Trophoblast cell (in vitro differentiated cells and primary cell): ENCODE measurements around the gene PTPRN.

ENCODE experiments used
- DNase-seq, 2 donors: peaks; one replicate each; pipeline ENCODE4 v3.0.0-alpha.2; 2016
- H2AFZ ChIP-seq: 2 replicates; pipeline ENCODE4 v1.6.1; 2013; ENCODE audit warnings: low read length, moderate library complexity, mild to moderate bottlenecking; ENCODE audit not compliant: insufficient read depth, poor library complexity
- H2AK5ac ChIP-seq: 2 replicates; pipeline ENCODE4 v1.6.1; 2013; ENCODE audit warnings: mild to moderate bottlenecking, low read length
- H2BK120ac ChIP-seq: 2 replicates; pipeline ENCODE4 v1.6.1; 2013; ENCODE audit warnings: low read length, mild to moderate bottlenecking, moderate library complexity; ENCODE audit not compliant: insufficient read depth, poor library complexity
- H2BK12ac ChIP-seq: 2 replicates; pipeline ENCODE4 v1.6.1; 2013; ENCODE audit warnings: mild to moderate bottlenecking, low read length, moderate library complexity
- H2BK5ac ChIP-seq: 2 replicates; pipeline ENCODE4 v1.6.1; 2013; ENCODE audit warnings: low read length, low read depth, moderate library complexity, mild to moderate bottlenecking; ENCODE audit not compliant: poor library complexity
- H3K14ac ChIP-seq: 2 replicates; pipeline ENCODE4 v1.6.1; 2013; ENCODE audit warnings: mild to moderate bottlenecking, low read length
- H3K18ac ChIP-seq: 2 replicates; pipeline ENCODE4 v1.6.1; 2013; ENCODE audit warnings: mild to moderate bottlenecking, low read length
- H3K23ac ChIP-seq: 2 replicates; pipeline ENCODE4 v1.6.1; 2013; ENCODE audit warnings: low read length
- H3K27ac ChIP-seq: 2 replicates; pipeline ENCODE4 v1.5.1; 2013; ENCODE audit warnings: low read depth, mild to moderate bottlenecking, inconsistent platforms, low read length, moderate library complexity
- H3K27me3 ChIP-seq: 2 replicates; pipeline ENCODE4 v1.6.1; 2013; ENCODE audit warnings: inconsistent platforms, mild to moderate bottlenecking, low read length, moderate library complexity; ENCODE audit not compliant: insufficient read depth
- H3K36me3 ChIP-seq, 2 experiments: 1 replicate in 1 of 2; 2 replicates in 1 of 2; pipeline ENCODE4 v1.6.1; 2013; ENCODE audit warnings: low read length in 2 of 2, mild to moderate bottlenecking in 2 of 2, moderate library complexity in 1 of 2; ENCODE audit not compliant: insufficient read depth in 2 of 2, control insufficient read depth in 1 of 2
- H3K4ac ChIP-seq: 2 replicates; pipeline ENCODE4 v1.6.1; 2013; ENCODE audit warnings: low read depth, mild to moderate bottlenecking, low read length, moderate library complexity
- H3K4me1 ChIP-seq, 2 experiments: 1 replicate in 1 of 2; 2 replicates in 1 of 2; pipeline ENCODE4 v1.6.1; 2013; ENCODE audit warnings: low read length in 2 of 2, mild to moderate bottlenecking in 2 of 2, moderate library complexity in 1 of 2; ENCODE audit not compliant: insufficient read depth in 2 of 2, control insufficient read depth in 1 of 2
- H3K4me2 ChIP-seq: 2 replicates; pipeline ENCODE4 v1.6.1; 2013; ENCODE audit warnings: inconsistent platforms, mild to moderate bottlenecking, low read length, moderate library complexity
- H3K4me3 ChIP-seq: 2 replicates; pipeline ENCODE4 v1.5.1; 2013; ENCODE audit warnings: mild to moderate bottlenecking, low read depth, low read length, inconsistent platforms
- H3K79me1 ChIP-seq: one replicate; pipeline ENCODE4 v1.6.1; 2013; ENCODE audit warnings: low read length
- H3K79me2 ChIP-seq: 2 replicates; pipeline ENCODE4 v1.6.1; 2013; ENCODE audit warnings: low read length, mild to moderate bottlenecking; ENCODE audit not compliant: control insufficient read depth, insufficient read depth, poor library complexity
- H3K9ac ChIP-seq: 2 replicates; pipeline ENCODE4 v1.6.1; 2013; ENCODE audit warnings: mild to moderate bottlenecking, low read length
- H3K9me3 ChIP-seq: 2 replicates; pipeline ENCODE4 v1.6.1; 2013; ENCODE audit warnings: low read depth, mild to moderate bottlenecking, control low read depth, inconsistent platforms, low read length; ENCODE audit not compliant: insufficient read depth
- H4K12ac ChIP-seq: 2 replicates; pipeline ENCODE4 v1.6.1; 2013; ENCODE audit warnings: low read depth, mild to moderate bottlenecking, low read length, moderate library complexity
- H4K8ac ChIP-seq: 2 replicates; pipeline ENCODE4 v1.6.1; 2013; ENCODE audit warnings: low read depth, mild to moderate bottlenecking, low read length, moderate library complexity
- H4K91ac ChIP-seq: one replicate; pipeline ENCODE4 v1.6.1; 2013; ENCODE audit warnings: low read depth, mild to moderate bottlenecking, low read length, moderate library complexity
- WGBS: extraction: QIAGEN DNeasy Blood & Tissue Kit; methylation state at CpG from one replicate; pipeline ENCODE4 v1.1.7; 2013; ENCODE audit warnings: missing lambda C conversion rate; ENCODE audit not compliant: insufficient read length, insufficient coverage; ENCODE audit errors: extremely low coverage; 5-methylcytosine and 5-hydroxymethylcytosine counted together

Gene PTPRN

DNA sequence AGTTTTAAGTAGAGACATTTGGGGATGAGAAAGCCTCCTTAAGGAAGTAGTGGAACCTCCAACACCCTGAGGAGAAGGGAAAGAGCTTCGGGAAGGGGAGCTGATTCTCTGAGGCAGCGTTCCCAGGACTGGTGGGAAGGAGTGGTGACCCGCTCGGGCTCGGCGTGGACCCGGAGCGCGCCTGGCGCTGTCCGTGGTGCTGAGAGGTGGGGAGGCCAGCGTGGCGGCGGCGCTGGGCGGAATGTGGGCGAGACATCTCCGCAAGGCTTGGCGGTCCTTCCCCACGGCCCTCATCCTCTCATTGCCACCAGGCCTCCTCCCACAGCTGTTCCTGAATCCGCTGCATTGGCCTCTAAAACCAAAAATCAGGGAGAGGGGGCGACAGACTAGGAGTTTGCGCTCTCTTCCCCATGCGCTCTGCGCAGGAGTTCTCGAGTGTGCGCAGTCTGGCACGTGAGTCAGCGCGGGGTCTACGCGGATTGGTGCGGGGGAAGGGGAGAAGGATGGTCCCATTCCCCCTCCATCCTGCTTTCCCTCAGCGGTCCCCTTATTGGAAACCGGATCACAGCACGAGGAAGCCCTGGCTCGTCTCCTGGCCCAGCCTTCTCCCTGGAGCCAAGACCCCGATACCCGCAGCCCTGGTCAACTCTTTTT is 22.5 kb upstream of the PTPRN start:
- Histone ChIP-seq H2BK12ac (no peak overlapping the region), H4K12ac (no peak overlapping the region), H4K8ac (no peak overlapping the region), H3K4me2 (no peak overlapping the region), H3K23ac (no peak overlapping the region), H2AK5ac (no peak overlapping the region), H3K27me3 (peaks cover 11% of the 10 kb centered on the region), H3K9ac (no peak overlapping the region), H2BK5ac (no peak overlapping the region), H3K79me2 (no peaks in the 10 kb centered on the region), H3K18ac (no peak overlapping the region), H3K36me3 (no peaks in the 10 kb centered on the region), H3K4me1 (no peaks in the 10 kb centered on the region), H3K9me3 (peaks cover 2% of the 10 kb centered on the region), H3K14ac (no peak overlapping the region), H3K4me3 (peak overlapping the region; percentile 4), H2BK120ac (no peak overlapping the region), H4K91ac (no peak overlapping the region), H2AFZ (no peak overlapping the region), H3K4ac (no peak overlapping the region), H3K79me1 (no peaks in the 10 kb centered on the region), H3K27ac (no peak overlapping the region)
- no CpG with 5 or more reads among the region's 39 CpGs for WGBS
- peak in 1 of 2 donors; percentile 68 for DNase-seq

DNA sequence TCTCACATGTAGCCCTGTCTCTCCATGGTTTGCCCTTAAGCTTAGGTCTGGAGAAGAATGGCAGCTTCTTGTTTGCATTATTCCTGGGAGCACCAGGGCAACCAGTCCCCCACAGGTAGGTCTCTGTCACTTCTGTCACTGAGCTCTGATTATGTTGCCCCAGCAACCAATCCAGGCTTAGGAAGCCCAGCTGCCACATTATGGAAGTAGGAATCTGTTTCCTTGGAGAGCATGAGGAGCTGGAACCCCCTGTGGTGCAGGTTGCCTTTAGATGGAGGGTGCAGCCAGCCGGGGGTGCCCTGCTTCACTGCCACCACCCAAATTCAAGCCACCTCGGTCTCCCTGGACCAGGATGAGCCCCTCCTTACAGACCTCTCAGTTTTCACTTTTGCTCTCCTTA is 18.5 kb upstream of the PTPRN start:
- H3K36me3 ChIP-seq, result no peaks in the 10 kb centered on the region
- no peak overlapping the region for H2BK120ac ChIP-seq
- no peaks in the 10 kb centered on the region for H3K79me1 ChIP-seq
- H3K79me2 ChIP-seq, result no peaks in the 10 kb centered on the region
- WGBS, result no CpG with 5 or more reads among the region's 2 CpGs
- no peak overlapping the region for H2AK5ac ChIP-seq
- H3K4me1 ChIP-seq, result no peaks in the 10 kb centered on the region
- no peak overlapping the region for H3K4ac ChIP-seq
- H2BK5ac ChIP-seq, result no peak overlapping the region
- H3K4me2 ChIP-seq, result no peak overlapping the region
- no peak for DNase-seq
- no peak overlapping the region for H4K8ac ChIP-seq
- no peak overlapping the region for H4K91ac ChIP-seq
- H3K23ac ChIP-seq, result no peak overlapping the region
- no peak overlapping the region for H3K14ac ChIP-seq
- H3K9me3 ChIP-seq, result peaks cover 2% of the 10 kb centered on the region
- no peak overlapping the region for H2AFZ ChIP-seq
- peaks cover 11% of the 10 kb centered on the region for H3K27me3 ChIP-seq
- no peak overlapping the region for H4K12ac ChIP-seq
- no peak overlapping the region for H3K18ac ChIP-seq
- no peak overlapping the region for H3K9ac ChIP-seq
- no peak overlapping the region for H3K27ac ChIP-seq
- H2BK12ac ChIP-seq, result no peak overlapping the region
- H3K4me3 ChIP-seq, result no peak overlapping the region

DNA sequence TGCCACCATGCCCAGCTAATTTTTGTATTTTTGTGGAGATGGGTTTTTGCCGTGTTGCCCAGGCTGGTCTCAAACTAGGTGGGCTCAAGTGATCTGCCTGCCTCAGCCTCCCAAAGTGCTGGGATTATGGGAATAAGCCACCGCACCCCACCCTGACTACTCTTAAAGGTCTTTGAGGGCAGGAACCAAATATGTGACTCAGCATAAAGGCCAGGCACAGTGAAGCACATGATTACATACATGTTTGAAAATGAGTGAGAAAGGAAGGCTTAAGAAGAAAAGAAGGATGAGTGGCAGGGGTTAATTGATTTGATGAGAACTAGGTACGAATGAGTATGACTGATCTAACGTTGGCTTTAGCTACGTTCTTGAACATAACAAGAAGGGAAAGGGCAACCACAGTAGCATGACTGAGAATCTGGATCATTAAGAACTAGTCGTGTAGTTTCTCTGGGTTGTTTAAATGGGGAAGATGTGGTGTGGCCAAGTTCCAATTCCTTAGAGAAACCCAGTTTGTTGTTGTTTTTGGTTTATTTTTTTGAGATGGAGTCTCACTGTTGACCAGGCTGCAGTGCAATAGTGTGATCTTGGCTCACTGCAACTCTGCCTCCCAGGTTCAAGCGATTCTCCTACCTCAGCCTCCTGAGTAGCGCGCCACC is 16.6 kb upstream of the PTPRN start:
- H2AK5ac ChIP-seq, result no peak overlapping the region
- H3K4ac ChIP-seq, result no peak overlapping the region
- WGBS, result no CpG with 5 or more reads among the region's 9 CpGs
- no peak overlapping the region for H2BK5ac ChIP-seq
- no peaks in the 10 kb centered on the region for H3K79me1 ChIP-seq
- H3K36me3 ChIP-seq, result no peaks in the 10 kb centered on the region
- H3K18ac ChIP-seq, result no peak overlapping the region
- H4K91ac ChIP-seq, result no peak overlapping the region
- no peak overlapping the region for H2BK12ac ChIP-seq
- no peak overlapping the region for H3K9ac ChIP-seq
- no peak overlapping the region for H3K27ac ChIP-seq
- no peak overlapping the region for H3K4me3 ChIP-seq
- H3K4me1 ChIP-seq, result no peaks in the 10 kb centered on the region
- no peaks in the 10 kb centered on the region for H3K27me3 ChIP-seq
- H3K14ac ChIP-seq, result no peak overlapping the region
- no peak overlapping the region for H2BK120ac ChIP-seq
- H4K12ac ChIP-seq, result no peak overlapping the region
- H3K4me2 ChIP-seq, result no peak overlapping the region
- no peaks in the 10 kb centered on the region for H3K9me3 ChIP-seq
- H3K79me2 ChIP-seq, result no peaks in the 10 kb centered on the region
- no peak overlapping the region for H2AFZ ChIP-seq
- no peak overlapping the region for H4K8ac ChIP-seq
- no peak for DNase-seq
- H3K23ac ChIP-seq, result no peak overlapping the region

DNA sequence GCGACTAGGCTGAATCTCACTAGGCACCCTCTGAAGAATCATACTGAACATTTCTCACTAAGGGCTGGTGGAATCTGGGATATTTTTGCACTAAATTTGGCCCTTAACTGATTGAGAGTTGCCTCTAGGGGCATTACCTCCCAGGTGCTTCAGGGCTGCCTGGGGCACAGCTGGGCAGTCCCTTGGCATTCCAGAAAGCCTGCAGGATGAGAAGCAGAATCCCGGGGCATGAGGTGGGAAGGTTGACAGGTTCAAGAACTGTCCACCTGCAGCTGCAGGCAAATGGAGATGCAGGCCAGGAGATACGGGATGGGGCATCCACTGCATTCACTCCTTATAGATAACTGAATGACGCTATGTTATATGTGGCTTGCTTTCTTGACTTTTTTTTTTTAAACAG is 15.9 kb upstream of the PTPRN start:
- Histone ChIP-seq H2BK120ac (no peak overlapping the region), H2AK5ac (no peak overlapping the region), H3K4me1 (no peaks in the 10 kb centered on the region), H3K23ac (no peak overlapping the region), H4K12ac (no peak overlapping the region), H3K9ac (no peak overlapping the region), H3K18ac (no peak overlapping the region), H3K9me3 (no peaks in the 10 kb centered on the region), H3K36me3 (no peaks in the 10 kb centered on the region), H3K4me3 (no peak overlapping the region), H3K4ac (no peak overlapping the region), H4K8ac (no peak overlapping the region), H3K27me3 (no peaks in the 10 kb centered on the region), H3K79me2 (no peaks in the 10 kb centered on the region), H3K27ac (no peak overlapping the region), H2AFZ (no peak overlapping the region), H3K14ac (no peak overlapping the region), H4K91ac (no peak overlapping the region), H2BK5ac (no peak overlapping the region), H3K79me1 (no peaks in the 10 kb centered on the region), H3K4me2 (no peak overlapping the region), H2BK12ac (no peak overlapping the region)
- no CpG with 5 or more reads among the region's 4 CpGs for WGBS
- DNase-seq, result peak; percentile 65 to 71
